ENCODE results near the gene CERT1.
"Not testable (repeated sequence)": the region's sequence is repeated elsewhere in the genome, so short reads cannot be mapped to it uniquely, and the experiment has no call there.

The CERT1 gene

GRCh38 chr5:75536147-75536546 is 24.7 kb upstream of the CERT1 start:
- TF ChIP-seq, protein P1, sequence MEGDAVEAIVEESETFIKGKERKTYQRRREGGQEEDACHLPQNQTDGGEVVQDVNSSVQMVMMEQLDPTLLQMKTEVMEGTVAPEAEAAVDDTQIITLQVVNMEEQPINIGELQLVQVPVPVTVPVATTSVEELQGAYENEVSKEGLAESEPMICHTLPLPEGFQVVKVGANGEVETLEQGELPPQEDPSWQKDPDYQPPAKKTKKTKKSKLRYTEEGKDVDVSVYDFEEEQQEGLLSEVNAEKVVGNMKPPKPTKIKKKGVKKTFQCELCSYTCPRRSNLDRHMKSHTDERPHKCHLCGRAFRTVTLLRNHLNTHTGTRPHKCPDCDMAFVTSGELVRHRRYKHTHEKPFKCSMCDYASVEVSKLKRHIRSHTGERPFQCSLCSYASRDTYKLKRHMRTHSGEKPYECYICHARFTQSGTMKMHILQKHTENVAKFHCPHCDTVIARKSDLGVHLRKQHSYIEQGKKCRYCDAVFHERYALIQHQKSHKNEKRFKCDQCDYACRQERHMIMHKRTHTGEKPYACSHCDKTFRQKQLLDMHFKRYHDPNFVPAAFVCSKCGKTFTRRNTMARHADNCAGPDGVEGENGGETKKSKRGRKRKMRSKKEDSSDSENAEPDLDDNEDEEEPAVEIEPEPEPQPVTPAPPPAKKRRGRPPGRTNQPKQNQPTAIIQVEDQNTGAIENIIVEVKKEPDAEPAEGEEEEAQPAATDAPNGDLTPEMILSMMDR (conservative IDR thresholded peaks at IDR 0.05; ENCODE audit: control insufficient read depth, insufficient read depth, low read depth, low read length): no peak
- H3K4me3 ChIP-seq (ENCODE audit: control insufficient read depth, low read depth, low read length): no peak overlapping the region
- DNase-seq (ENCODE audit: low read depth): no peak

- TF ChIP-seq, protein P1 (conservative IDR thresholded peaks at IDR 0.05; ENCODE audit: control insufficient read depth, insufficient read depth, low read depth, low read length): no peak
- no peak overlapping the region for H3K4me3 ChIP-seq (ENCODE audit: control insufficient read depth, low read depth, low read length)
- DNase-seq (ENCODE audit: low read depth): no peak
These were observed 23.3 kb upstream of the CERT1 start for GRCh38 chr5:75534734-75535133.

- H3K4me3 ChIP-seq (ENCODE audit: control insufficient read depth, low read depth, low read length): not testable (repeated sequence)
- peak; percentile 29 for DNase-seq (ENCODE audit: low read depth)
These were observed 22.3 kb upstream of the CERT1 start for GRCh38 chr5:75533716-75534115.

DNA sequence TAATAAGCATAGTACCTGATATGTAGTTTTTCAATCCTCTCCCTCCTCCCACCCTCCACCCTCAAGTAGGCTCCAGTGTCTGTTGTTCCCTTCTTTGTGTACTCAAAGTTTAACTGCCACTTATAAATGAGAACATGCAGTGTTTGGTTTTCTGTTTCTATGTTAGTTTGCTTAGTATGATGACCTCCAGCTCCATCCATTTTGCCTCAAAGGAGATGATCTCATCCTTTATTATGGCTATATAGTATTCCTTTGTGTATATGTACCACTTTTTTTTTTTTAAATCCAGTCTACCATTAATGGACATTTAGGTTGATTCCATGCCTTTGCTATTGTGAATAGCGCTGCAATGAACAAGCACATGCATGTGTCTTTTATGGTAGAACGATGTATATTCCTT is 20.8 kb upstream of the CERT1 start:
- TF ChIP-seq, protein P1 (conservative IDR thresholded peaks at IDR 0.05; ENCODE audit: control insufficient read depth, insufficient read depth, low read depth, low read length): no peak
- no peak for DNase-seq (ENCODE audit: low read depth)
- no peak overlapping the region for H3K4me3 ChIP-seq (ENCODE audit: control insufficient read depth, low read depth, low read length)

- H3K4me3 ChIP-seq (ENCODE audit: control insufficient read depth, low read depth, low read length): no peak overlapping the region
- DNase-seq (ENCODE audit: low read depth): no peak
- TF ChIP-seq, protein P1 (conservative IDR thresholded peaks at IDR 0.05; ENCODE audit: control insufficient read depth, insufficient read depth, low read depth, low read length): no peak
These were observed 17.8 kb upstream of the CERT1 start for GRCh38 chr5:75529185-75529584.

DNA sequence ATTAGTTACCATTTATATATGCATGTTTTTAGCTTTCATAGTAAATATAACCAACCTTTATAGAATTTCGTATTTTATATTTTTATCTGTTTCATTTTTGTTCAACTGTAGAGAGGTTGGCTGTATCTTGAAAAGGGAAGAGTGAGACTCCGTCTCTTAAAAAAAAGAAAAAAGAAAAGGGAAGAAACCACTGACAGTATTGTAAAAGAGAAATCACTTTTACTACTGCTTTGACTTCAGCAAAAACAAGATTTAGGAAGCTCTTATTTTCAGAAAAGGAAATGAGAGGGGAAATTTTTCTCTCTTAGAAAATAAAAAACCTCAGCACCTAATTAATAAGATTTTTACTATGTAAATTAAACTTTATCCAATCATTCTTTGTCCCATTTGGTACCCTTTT is 14.6 kb upstream of the CERT1 start:
- DNase-seq (ENCODE audit: low read depth): no peak
- H3K4me3 ChIP-seq (ENCODE audit: control insufficient read depth, low read depth, low read length): no peak overlapping the region
- TF ChIP-seq, protein P1 (conservative IDR thresholded peaks at IDR 0.05; ENCODE audit: control insufficient read depth, insufficient read depth, low read depth, low read length): no peak

- H3K4me3 ChIP-seq (ENCODE audit: control insufficient read depth, low read depth, low read length): no peak overlapping the region
- TF ChIP-seq, protein P1 (conservative IDR thresholded peaks at IDR 0.05; ENCODE audit: control insufficient read depth, insufficient read depth, low read depth, low read length): no peak
- DNase-seq (ENCODE audit: low read depth): no peak
These were observed 13.9 kb upstream of the CERT1 start for GRCh38 chr5:75525344-75525743.

Measured in fibroblast of mammary gland (primary cell).